HCT116 (cell line): Measurements from ENCODE around the gene TOR1AIP2. TPM values are rescaled to one million over a fixed set of nuclear protein-coding genes. Genes with fewer than 3 reads are reported as not detected.
A peak's percentile ranks its signal among the peaks of the same experiment; 100 is the strongest.

Experiments
- ATAC-seq: fragments of 200-7000 bp; cut with Tn5 transposase; 2 replicates; pipeline ENCODE4 v1.9.1; 2020; ENCODE audit warnings: mild to moderate bottlenecking, moderate library complexity
- BruUV-seq: library from RNA; stranded (reverse); fragments of 400-500 nt; replicated peaks from 2 replicates; lab custom pipeline; 2021; lab: Mats Ljungman, UMichigan
- CTCF ChIA-PET: fragments of 300-600 bp; sonication (Branson Sonifier 250); formaldehyde crosslinking; loops from one replicate; lab custom pipeline; 2021; ENCODE audit warnings: antibody characterized with exemption; lab: Charles Lee
- POLR2A ChIA-PET: fragments of 300-600, 350-600 bp; sonication (Branson Sonifier 250); formaldehyde crosslinking; loops from one replicate; lab custom pipeline; 2021; ENCODE audit warnings: antibody characterized with exemption; lab: Charles Lee
- RAD21 ChIA-PET, 2 experiments: fragments of 300-600 bp; sonication (Branson Sonifier 250); formaldehyde crosslinking; loops; one replicate each; lab custom pipeline; 2023; ENCODE audit warnings: low total read pairs in 2 of 2; ENCODE audit not compliant: uncharacterized antibody in 2 of 2, unreplicated experiment in 2 of 2, low non-redundant PET in 1 of 2; lab: Charles Lee
- DNase-seq: peaks from one replicate; pipeline ENCODE4 v3.0.0-alpha.2; 2010; ENCODE audit warnings: low read depth, low spot score
- H2AFZ ChIP-seq: fragments of 200-600 bp; shearing (Covaris generic), sonication (generic); 2 replicates; pipeline ENCODE4 v1.6.1; 2017; ENCODE audit warnings: low read depth, mixed run types, mixed read lengths, antibody characterized with exemption, low read length; ENCODE audit not compliant: poor library complexity, severe bottlenecking
- H3K27ac ChIP-seq: 2 replicates; pipeline ENCODE4 v1.5.1; 2012; ENCODE audit warnings: low read depth, low read length
- H3K27me3 ChIP-seq: fragments of 200-600 bp; sonication (generic); 2 replicates; pipeline ENCODE4 v1.6.1; 2016; ENCODE audit warnings: mixed run types, low read length, mixed read lengths; ENCODE audit not compliant: insufficient read depth
- H3K36me3 ChIP-seq, 2 experiments: fragments of 200-500 bp in 1 of 2; fragments of 200-600 bp in 1 of 2; sonication (Bioruptor generic) in 1 of 2; sonication (generic) in 1 of 2; 2 replicates each; pipeline versions ENCODE4 v1.5.1 to v1.6.1; 2014 to 2016; ENCODE audit warnings: low read length in 2 of 2, inconsistent platforms in 1 of 2, mixed read lengths in 1 of 2, mixed run types in 1 of 2; ENCODE audit not compliant: insufficient read depth in 2 of 2, control insufficient read depth in 1 of 2
- H3K4me1 ChIP-seq, 2 experiments: fragments of 200-600 bp in 1 of 2; sonication (generic) in 1 of 2; 2 replicates each; pipeline versions ENCODE4 v1.5.1 to v1.6.1; 2012 to 2017; ENCODE audit warnings: low read length in 2 of 2, inconsistent platforms in 1 of 2, mild to moderate bottlenecking in 1 of 2, mixed read lengths in 1 of 2, mixed run types in 1 of 2, moderate library complexity in 1 of 2; ENCODE audit not compliant: insufficient read depth in 2 of 2, control insufficient read depth in 1 of 2
- H3K4me2 ChIP-seq: fragments of 200-600 bp; sonication (generic); 2 replicates; pipeline ENCODE4 v1.6.1; 2017; ENCODE audit warnings: mixed run types, low read length, mixed read lengths
- H3K4me3 ChIP-seq, 2 experiments: fragments of 200-600 bp in 1 of 2; sonication (generic) in 1 of 2; replicated peaks in 1 of 2; 2 replicates each; pipeline ENCODE4 v1.5.1; 2011 to 2016; ENCODE audit warnings: low read length in 2 of 2, control low read depth in 1 of 2, low read depth in 1 of 2, mild to moderate bottlenecking in 1 of 2, mixed read lengths in 1 of 2, mixed run types in 1 of 2
- H3K79me2 ChIP-seq: fragments of 200-600 bp; sonication (generic); 2 replicates; pipeline ENCODE4 v1.6.1; 2017; ENCODE audit warnings: mild to moderate bottlenecking, mixed run types, low read length, moderate library complexity, mixed read lengths; ENCODE audit not compliant: insufficient read depth
- H3K9ac ChIP-seq: fragments of 200-600 bp; sonication (generic); 2 replicates; pipeline ENCODE4 v1.6.1; 2016; ENCODE audit warnings: low read length, mixed read lengths
- H3K9me2 ChIP-seq: fragments of 200-600 bp; sonication (generic), shearing (Covaris generic); 2 replicates; pipeline ENCODE4 v1.6.1; 2017; ENCODE audit warnings: mixed run types, mild to moderate bottlenecking, moderate library complexity; ENCODE audit not compliant: insufficient read depth
- H3K9me3 ChIP-seq, 2 experiments: fragments of 200-500 bp in 1 of 2; fragments of 200-600 bp in 1 of 2; sonication (Bioruptor generic) in 1 of 2; sonication (generic) in 1 of 2; 2 replicates each; pipeline ENCODE4 v1.6.1; 2014 to 2017; ENCODE audit warnings: low read length in 2 of 2, mixed read lengths in 2 of 2, inconsistent platforms in 1 of 2, low read depth in 1 of 2, mild to moderate bottlenecking in 1 of 2, mixed run types in 1 of 2, moderate library complexity in 1 of 2; ENCODE audit not compliant: control insufficient read depth in 1 of 2, insufficient read depth in 1 of 2
- H4K20me1 ChIP-seq: fragments of 200-600 bp; sonication (generic), shearing (Covaris generic); 2 replicates; pipeline ENCODE4 v1.6.1; 2017; ENCODE audit warnings: mixed run types, mild to moderate bottlenecking, moderate library complexity; ENCODE audit not compliant: insufficient read depth
- CBX3 ChIP-seq: IDR thresholded peaks from 2 replicates; pipeline ENCODE4 v1.6.1; 2012; ENCODE audit warnings: low read depth
- CTCF ChIP-seq, 3 experiments: fragments of 200-600 bp in 1 of 3; sonication (generic) in 1 of 3; IDR thresholded peaks in 2 of 3; conservative IDR thresholded peaks in 1 of 3; 2 replicates each; pipeline ENCODE4 v1.5.1; 2012 to 2017; ENCODE audit warnings: low read depth in 2 of 3, low read length in 2 of 3, antibody characterized with exemption in 1 of 3, borderline replicate concordance in 1 of 3, control low read depth in 1 of 3, mild to moderate bottlenecking in 1 of 3, mixed read lengths in 1 of 3, mixed run types in 1 of 3, moderate library complexity in 1 of 3; ENCODE audit not compliant: insufficient read depth in 1 of 3
- JUND ChIP-seq: IDR thresholded peaks from 2 replicates; pipeline ENCODE4 v1.6.1; 2012
- intact Hi-C: fragments of 100-400 bp; cut with micrococcal nuclease; formaldehyde crosslinking; loops from 2 replicates; pipeline ENCODE4 v1.10.0; 2022
- total RNA-seq: library from RNA; stranded (reverse); gene quantifications from one replicate; pipeline ENCODE4 v1.2.1, GENCODE V29; 2021; ENCODE audit not compliant: unreplicated experiment

The TOR1AIP2 gene
- total RNA-seq, 1 experiment from 2014 or later, result 106 TPM

- no peaks in the 10 kb centered on the region for H3K9me2 ChIP-seq
- no peaks in the 10 kb centered on the region for H4K20me1 ChIP-seq
- H3K36me3 ChIP-seq, result peaks cover 7 to 15% of the 10 kb centered on the region in 2 experiments; a peak in 3 of 4 replicates
- no peak for TF ChIP-seq CTCF (IDR thresholded peaks at IDR 0.05 in 2 of 3, conservative IDR thresholded peaks at IDR 0.05 in 1 of 3; ENCODE audit: borderline replicate concordance in 1 of 3, insufficient read depth in 1 of 3, low read depth in 2 of 3, low read length in 2 of 3)
- TF ChIP-seq JUND, result 0 out of 2 replicates have a peak, but pooled peaks have one; percentile 1
- TF ChIP-seq, all 23 proteins: peak for 1
- Histone ChIP-seq H3K9me3 (no peaks in the 10 kb centered on the region), H3K27me3 (no peaks in the 10 kb centered on the region), H3K4me1 (peaks cover 4 to 13% of the 10 kb centered on the region in 2 experiments; a peak in 3 of 4 replicates), H3K9ac (peak overlapping the region; percentile 89), H3K27ac (peak overlapping the region; percentile 99; the same call in 1 of the 2 replicates), H3K4me2 (peak overlapping the region; percentile 85), H3K79me2 (peaks cover 30% of the 10 kb centered on the region), H2AFZ (no peak overlapping the region), H3K4me3 (peak overlapping the region; percentile 82 to 92)
- CTCF ChIA-PET, result interaction anchor here (1.1 to 1.6 kb wide), 2 partner anchors 69 to 297 kb away, joined by 3 read pairs; no protein-coding TSS in a partner anchor
- intact Hi-C loops, result loop anchor here (2.0 kb wide), 2 partner anchors 71 to 271 kb away; partner anchors contain the start of genes CEP350 and QSOX1
- POLR2A ChIA-PET, result no interaction called here
- DNase-seq (no peak), ATAC-seq (no peak)
- BruUV-seq, result no TSS peak
- RAD21 ChIA-PET, result interaction anchor here in 1 of 2 experiments (0.6 to 0.7 kb wide), 2 partner anchors 121 to 284 kb away, joined by 3 read pairs; no protein-coding TSS in a partner anchor
These were observed 6.1 kb upstream of the TOR1AIP2 start for GRCh38 chr1:179883745-179884138.

GRCh38 chr1:179883040-179883744 is 5.6 kb upstream of the TOR1AIP2 start:
- POLR2A ChIA-PET, result interaction anchor here (0.9 to 1.6 kb wide), 2 partner anchors 61 to 619 kb away, joined by 3 to 4 read pairs; partner anchors contain the start of gene ACBD6
- no peaks in the 10 kb centered on the region for H3K9me3 ChIP-seq
- peaks cover 4 to 16% of the 10 kb centered on the region in 2 experiments; a peak in 3 of 4 replicates for H3K4me1 ChIP-seq
- no peaks in the 10 kb centered on the region for H3K9me2 ChIP-seq
- H3K9ac ChIP-seq, result peak overlapping the region; percentile 89
- BruUV-seq, result TSS peak; percentile 31
- H4K20me1 ChIP-seq, result no peaks in the 10 kb centered on the region
- CTCF ChIA-PET, result interaction anchor here (1.1 to 1.6 kb wide), 3 partner anchors 15 to 298 kb away, joined by 3 read pairs; no protein-coding TSS in a partner anchor
- H3K27me3 ChIP-seq, result no peaks in the 10 kb centered on the region
- H3K36me3 ChIP-seq, result peaks cover 7 to 15% of the 10 kb centered on the region in 2 experiments; a peak in 3 of 4 replicates
- H3K79me2 ChIP-seq, result peaks cover 28% of the 10 kb centered on the region
- H2AFZ ChIP-seq, result peak overlapping the region; percentile 56
- H3K4me2 ChIP-seq, result peak overlapping the region; percentile 85
- peak; percentile 68 for ATAC-seq
- intact Hi-C loops, result loop anchor here (2.0 kb wide), 2 partner anchors 72 to 272 kb away; partner anchors contain the start of genes CEP350 and QSOX1
- no peak for TF ChIP-seq CBX3
- TF ChIP-seq JUND, result peak; percentile 10; the same call in 1 of the 2 replicates
- TF ChIP-seq, all 23 proteins: peak for 1
- no peak for DNase-seq
- RAD21 ChIA-PET, result interaction anchor here in 1 of 2 experiments (0.7 kb wide), 1 partner anchor 122 kb away, joined by 3 read pairs; no protein-coding TSS in a partner anchor
- H3K4me3 ChIP-seq, result peak overlapping the region; percentile 82 to 92
- H3K27ac ChIP-seq, result peak overlapping the region; percentile 99
